CD4-positive, alpha-beta T cell (primary cell): ENCODE data around the gene ZNF487. TPM values are rescaled to one million over a fixed set of nuclear protein-coding genes. Genes with fewer than 3 reads are reported as not detected.

Experiments
- ATAC-seq: fragments of 200-7000 bp; cut with Tn5 transposase; one replicate; pipeline ENCODE4 v1.10.0; 2022; ENCODE audit warnings: mild to moderate bottlenecking; ENCODE audit not compliant: poor library complexity
- CTCF ChIA-PET: fragments of 350-600 bp; sonication (Branson Sonifier 250); formaldehyde crosslinking; loops from one replicate; lab custom pipeline; 2021; ENCODE audit warnings: antibody characterized with exemption, inconsistent platforms; lab: Charles Lee
- POLR2A ChIA-PET: fragments of 350-600 bp; sonication (Branson Sonifier 250); formaldehyde crosslinking; loops from one replicate; lab custom pipeline; 2021; ENCODE audit warnings: antibody characterized with exemption, inconsistent platforms; lab: Charles Lee
- DNase-seq, 14 experiments: peaks; one replicate each; pipeline ENCODE4 v3.0.0-alpha.2; 2013 to 2020; ENCODE audit warnings: mixed read lengths in 2 of 14
- H3K27ac ChIP-seq, 2 donors: one replicate each; pipeline versions ENCODE4 v1.5.1 to v1.7.0; 2013; ENCODE audit warnings: low read length in 2 of 2, low read depth in 1 of 2, mild to moderate bottlenecking in 1 of 2
- H3K27me3 ChIP-seq, 2 experiments: 1 replicate in 1 of 2; 2 replicates in 1 of 2; pipeline versions ENCODE4 v1.6.1 to v1.7.0; 2013; ENCODE audit warnings: low read length in 2 of 2, control low read depth in 1 of 2, mild to moderate bottlenecking in 1 of 2, moderate library complexity in 1 of 2; ENCODE audit not compliant: insufficient read depth in 2 of 2, control insufficient read depth in 1 of 2
- H3K36me3 ChIP-seq: one replicate; pipeline ENCODE4 v1.6.1; 2013; ENCODE audit warnings: low read length, control low read depth; ENCODE audit not compliant: insufficient read depth
- H3K4me1 ChIP-seq: one replicate; pipeline ENCODE4 v1.6.1; 2013; ENCODE audit warnings: low read length, control low read depth; ENCODE audit not compliant: insufficient read depth
- H3K4me3 ChIP-seq: one replicate; pipeline ENCODE4 v1.5.1; 2013; ENCODE audit warnings: mild to moderate bottlenecking, low read length, moderate library complexity
- H3K9me3 ChIP-seq, 2 experiments: 1 replicate in 1 of 2; 2 replicates in 1 of 2; pipeline versions ENCODE4 v1.6.1 to v1.7.0; 2013; ENCODE audit warnings: low read length in 2 of 2, mild to moderate bottlenecking in 2 of 2, control low read depth in 1 of 2, moderate library complexity in 1 of 2; ENCODE audit not compliant: control insufficient read depth in 1 of 2, insufficient read depth in 1 of 2
- H3K27ac Mint-ChIP-seq: one replicate; pipeline ENCODE4 v1.8.0; 2020; ENCODE audit warnings: mixed read lengths
- H3K27me3 Mint-ChIP-seq: one replicate; pipeline ENCODE4 v1.8.0; 2021; ENCODE audit warnings: mixed read lengths
- H3K36me3 Mint-ChIP-seq: one replicate; pipeline ENCODE4 v1.8.0; 2021; ENCODE audit warnings: low read depth, mixed read lengths
- H3K4me1 Mint-ChIP-seq: one replicate; pipeline ENCODE4 v1.8.0; 2021; ENCODE audit warnings: low read depth, mixed read lengths
- H3K4me3 Mint-ChIP-seq: one replicate; pipeline ENCODE4 v1.8.0; 2020; ENCODE audit warnings: mild to moderate bottlenecking, mixed read lengths
- H3K9me3 Mint-ChIP-seq: one replicate; pipeline ENCODE4 v1.8.0; 2020; ENCODE audit warnings: mixed read lengths
- CTCF ChIP-seq: fragments of 200-600 bp; IDR thresholded peaks from one replicate; pipeline ENCODE4 v1.8.0; 2022; ENCODE audit warnings: antibody characterized with exemption, mild to moderate bottlenecking
- intact Hi-C, 2 experiments: fragments of 100-400 bp; cut with DNase I in 1 of 2; cut with micrococcal nuclease in 1 of 2; formaldehyde crosslinking; loops; one replicate each; pipeline versions ENCODE4 v1.15.1 to v1.9.0; 2023 to 2025; cut with DNase I, micrococcal nuclease
- total RNA-seq, 174 experiments: library from RNA in 2 of 174; stranded (reverse) in 2 of 174; gene quantifications; one replicate each; pipeline ENCODE4 v1.2.3 and lab custom pipeline; 2021 to 2026

Gene ZNF487
- total RNA-seq, 2 experiments from 2014 or later, result 7.5 to 8.5 TPM

GRCh38 chr10:43415544-43415943 lies 21.4 kb upstream of the ZNF487 start:
- no peaks in the 10 kb centered on the region for H3K9me3 Mint-ChIP-seq
- H3K27ac Mint-ChIP-seq, result no peak overlapping the region
- Histone ChIP-seq H3K4me1 (peaks cover 29% of the 10 kb centered on the region), H3K9me3 (no peaks in the 10 kb centered on the region), H3K4me3 (no peak overlapping the region), H3K27me3 (no peaks in the 10 kb centered on the region), H3K36me3 (no peaks in the 10 kb centered on the region), H3K27ac (no peak overlapping the region)
- ATAC-seq (no peak), DNase-seq (no peak)
- peaks cover 24% of the 10 kb centered on the region for H3K4me1 Mint-ChIP-seq
- TF ChIP-seq CTCF, result no peak
- H3K4me3 Mint-ChIP-seq, result peak overlapping the region; percentile 7
- ChIA-PET CTCF (interaction anchor here (1.7 kb wide), 1 partner anchor 25 kb away, joined by 4 read pairs; no protein-coding TSS in a partner anchor), POLR2A (no interaction called here)
- intact Hi-C loops, result no loop called here
- no peaks in the 10 kb centered on the region for H3K36me3 Mint-ChIP-seq
- H3K27me3 Mint-ChIP-seq, result no peaks in the 10 kb centered on the region

DNA sequence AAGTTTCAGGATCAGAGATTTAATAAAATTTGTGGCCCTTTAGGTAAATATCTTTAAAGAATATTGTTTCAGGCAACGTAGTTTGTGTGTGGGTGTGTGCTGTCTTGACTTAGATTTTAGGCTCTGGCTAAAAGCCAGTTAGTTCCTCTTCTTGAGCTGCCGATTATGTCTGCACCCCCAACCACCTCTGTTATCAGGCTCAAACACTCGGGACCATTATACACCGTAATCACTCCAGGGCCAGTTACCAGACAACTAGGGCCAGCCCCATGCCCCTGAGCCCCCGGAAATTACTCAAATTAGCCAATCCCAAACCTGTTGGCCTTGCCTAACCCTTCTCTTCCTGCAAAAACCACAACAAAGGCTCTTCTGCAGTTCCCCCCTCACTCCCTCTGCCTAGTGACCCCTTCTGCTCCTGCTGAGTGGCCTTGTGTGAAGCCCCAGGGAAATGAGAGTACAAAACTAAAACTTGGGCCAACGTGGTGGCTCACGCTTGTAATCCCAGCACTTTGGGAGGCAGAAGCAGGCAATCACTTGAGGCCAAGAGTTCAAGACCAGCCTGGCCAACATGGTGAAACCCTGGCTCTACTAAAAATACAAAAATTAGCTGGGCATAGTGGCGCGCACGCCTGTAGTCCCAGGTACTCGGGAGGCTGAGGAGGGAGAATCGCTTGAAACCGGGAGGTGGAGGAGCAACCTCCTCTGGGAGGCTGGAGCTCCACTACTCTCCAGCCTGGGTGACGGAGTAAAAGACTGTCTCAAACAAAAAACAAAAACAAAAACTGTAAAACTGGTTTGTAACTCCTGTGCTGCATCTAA lies 18.8 kb upstream of the ZNF487 start:
- no peak for TF ChIP-seq CTCF
- ATAC-seq, result peak; percentile 11

DNA sequence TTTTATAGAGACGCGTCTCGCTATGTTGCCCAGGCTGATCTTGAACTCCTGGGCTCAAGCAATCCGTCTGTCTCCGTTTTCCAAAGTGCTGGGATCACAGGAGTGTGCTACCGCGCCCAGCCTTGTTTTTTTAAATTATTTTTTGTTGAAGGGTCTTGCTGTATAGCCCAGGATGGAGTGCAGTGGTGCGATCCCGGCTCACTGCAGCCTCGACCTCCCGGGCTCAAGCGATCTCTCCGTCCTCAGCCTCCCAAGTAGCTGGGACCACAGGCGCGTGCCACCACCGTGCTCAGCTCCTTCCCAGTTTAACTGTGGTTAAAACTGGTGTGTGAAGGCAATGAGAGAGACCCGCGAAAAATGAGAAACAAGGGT lies 16.9 kb upstream of the ZNF487 start:
- H3K4me1 Mint-ChIP-seq, result peaks cover 39% of the 10 kb centered on the region
- H3K27me3 Mint-ChIP-seq, result no peaks in the 10 kb centered on the region
- no peaks in the 10 kb centered on the region for H3K9me3 Mint-ChIP-seq
- Histone ChIP-seq H3K4me1 (peaks cover 41% of the 10 kb centered on the region), H3K27me3 (no peaks in the 10 kb centered on the region), H3K9me3 (no peaks in the 10 kb centered on the region), H3K27ac (peak overlapping the region; percentile 84 to 85), H3K36me3 (no peaks in the 10 kb centered on the region), H3K4me3 (peak overlapping the region; percentile 84)
- peak overlapping the region; percentile 81 for H3K4me3 Mint-ChIP-seq
- H3K36me3 Mint-ChIP-seq, result no peaks in the 10 kb centered on the region
- TF ChIP-seq CTCF, result no peak
- DNase-seq (no peak), ATAC-seq (no peak)
- CTCF ChIA-PET, result interaction anchor here (1.5 kb wide), 1 partner anchor 17 kb away, joined by 3 read pairs; the partner anchor contains the start of gene ZNF487
- POLR2A ChIA-PET, result interaction anchor here (0.8 to 3.9 kb wide), 11 partner anchors 8 to 281 kb away, joined by 3 to 56 read pairs (median 5); partner anchors contain the start of genes HNRNPF and ZNF487
- intact Hi-C loops, result loop anchor here (1.0 to 2.0 kb wide), 3 partner anchors 11 to 17 kb away; partner anchors contain the start of genes HNRNPF (in 2 of the 2) and ZNF487 (in 1 of the 2)
- peak overlapping the region; percentile 92 for H3K27ac Mint-ChIP-seq

More for the DNA sequence above, 18.8 kb upstream of the ZNF487 start:
- no peaks in the 10 kb centered on the region for H3K9me3 Mint-ChIP-seq
- intact Hi-C loops, result no loop called here
- H3K27ac Mint-ChIP-seq, result peak overlapping the region; percentile 86
- peaks cover 36% of the 10 kb centered on the region for H3K4me1 Mint-ChIP-seq
- H3K27me3 Mint-ChIP-seq, result no peaks in the 10 kb centered on the region
- Histone ChIP-seq H3K27ac (peak overlapping the region; percentile 8 to 39), H3K9me3 (no peaks in the 10 kb centered on the region), H3K4me3 (no peak overlapping the region), H3K27me3 (no peaks in the 10 kb centered on the region), H3K4me1 (peaks cover 41% of the 10 kb centered on the region), H3K36me3 (no peaks in the 10 kb centered on the region)
- ChIA-PET POLR2A (interaction anchor here (0.7 to 3.9 kb wide), 5 partner anchors 8 to 22 kb away, joined by 3 to 56 read pairs (median 4); partner anchors contain the start of gene HNRNPF), CTCF (interaction anchor here (1.0 kb wide), 1 partner anchor 19 kb away, joined by 3 read pairs; the partner anchor contains the start of gene ZNF487)
- H3K4me3 Mint-ChIP-seq, result peak overlapping the region; percentile 62
- H3K36me3 Mint-ChIP-seq, result no peaks in the 10 kb centered on the region
- peak in 7 of 14 experiments; percentile 13 to 72 (median 45) for DNase-seq
